HG02973 (cell line): ENCODE measurements around the gene DLGAP4.

ENCODE experiments used
- ATAC-seq: cut with Tn5 transposase; IDR thresholded peaks from one replicate; pipeline ENCODE4 v1.9.1; 2021; ENCODE audit warnings: moderate library complexity; ENCODE audit not compliant: unreplicated experiment

The DLGAP4 gene

GRCh38 chr20:36306553-36307411 is 643 bp downstream of the DLGAP4 start:
- no peak for ATAC-seq

GRCh38 chr20:36307412-36308325 is 1.5 kb downstream of the DLGAP4 start:
- ATAC-seq, result no peak

GRCh38 chr20:36308353-36308752 is 2.2 kb downstream of the DLGAP4 start:
- no peak for ATAC-seq

- no peak for ATAC-seq
These were observed 2.8 kb downstream of the DLGAP4 start for GRCh38 chr20:36308986-36309385.

GRCh38 chr20:36309643-36310042 is 3.5 kb downstream of the DLGAP4 start:
- ATAC-seq, result no peak

GRCh38 chr20:36310215-36310981 is 4.3 kb downstream of the DLGAP4 start:
- no peak for ATAC-seq

- ATAC-seq, result no peak
These were observed 5.2 kb downstream of the DLGAP4 start for GRCh38 chr20:36311141-36311853.

- ATAC-seq, result no peak
These were observed 6.0 kb downstream of the DLGAP4 start for GRCh38 chr20:36311854-36312723.

GRCh38 chr20:36312724-36313441 is 6.7 kb downstream of the DLGAP4 start:
- no peak for ATAC-seq

- no peak for ATAC-seq
These were observed 7.3 kb downstream of the DLGAP4 start for GRCh38 chr20:36313476-36313875.

GRCh38 chr20:36313926-36314325 is 7.8 kb downstream of the DLGAP4 start:
- ATAC-seq, result no peak

- ATAC-seq, result no peak
These were observed 8.8 kb downstream of the DLGAP4 start for GRCh38 chr20:36314734-36315544.

GRCh38 chr20:36315545-36316351 is 9.6 kb downstream of the DLGAP4 start:
- no peak for ATAC-seq

GRCh38 chr20:36317675-36318074 is 11.5 kb downstream of the DLGAP4 start:
- ATAC-seq, result no peak

GRCh38 chr20:36318166-36318565 is 12.0 kb downstream of the DLGAP4 start:
- no peak for ATAC-seq

- no peak for ATAC-seq
These were observed 13.5 kb downstream of the DLGAP4 start for GRCh38 chr20:36319356-36320260.
